Breast epithelium (tissue), 3 donors: ENCODE measurements around the gene MAP3K7CL.

Experiments used
- CTCF ChIP-seq, 3 donors: fragments of 450-650 bp; IDR thresholded peaks; one replicate each; pipeline ENCODE4 v1.5.1; 2016 to 2017; ENCODE audit warnings: antibody characterized with exemption in 3 of 3, mild to moderate bottlenecking in 3 of 3, moderate library complexity in 3 of 3
- POLR2A ChIP-seq: fragments of 450-650 bp; IDR thresholded peaks from one replicate; pipeline ENCODE4 v1.6.1; 2016; ENCODE audit warnings: antibody characterized with exemption, mild to moderate bottlenecking, moderate library complexity

GRCh38 chr21:29145852-29146453 lies 15.5 kb downstream of the MAP3K7CL start:
- TF ChIP-seq CTCF (IDR thresholded peaks at IDR 0.05) (no peak), POLR2A (no peak)
